GM21390 (cell line): Measurements from ENCODE around the gene LRRC49.
"Not testable (repeated sequence)": the region's sequence is repeated elsewhere in the genome, so short reads cannot be mapped to it uniquely, and the experiment has no call there.

ENCODE experiments used
- ATAC-seq: cut with Tn5 transposase; IDR thresholded peaks from one replicate; pipeline ENCODE4 v1.9.1; 2021; ENCODE audit not compliant: unreplicated experiment

The LRRC49 gene, protein sequence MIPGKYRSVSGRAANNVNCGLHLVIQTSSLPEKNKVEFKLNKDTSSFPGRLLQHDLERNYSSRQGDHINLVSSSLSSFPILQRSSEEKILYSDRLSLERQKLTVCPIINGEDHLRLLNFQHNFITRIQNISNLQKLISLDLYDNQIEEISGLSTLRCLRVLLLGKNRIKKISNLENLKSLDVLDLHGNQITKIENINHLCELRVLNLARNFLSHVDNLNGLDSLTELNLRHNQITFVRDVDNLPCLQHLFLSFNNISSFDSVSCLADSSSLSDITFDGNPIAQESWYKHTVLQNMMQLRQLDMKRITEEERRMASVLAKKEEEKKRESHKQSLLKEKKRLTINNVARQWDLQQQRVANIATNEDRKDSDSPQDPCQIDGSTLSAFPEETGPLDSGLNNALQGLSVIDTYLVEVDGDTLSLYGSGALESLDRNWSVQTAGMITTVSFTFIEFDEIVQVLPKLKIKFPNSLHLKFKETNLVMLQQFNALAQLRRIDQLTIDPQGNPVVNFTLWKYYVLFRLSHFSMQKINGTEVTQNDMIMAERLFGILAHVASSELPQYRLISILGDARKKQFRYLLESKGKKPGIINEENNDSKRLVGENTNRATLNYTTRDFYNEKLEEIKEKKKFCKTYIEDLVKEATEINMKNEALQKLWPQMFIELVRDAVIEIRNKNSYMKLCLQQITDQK

DNA sequence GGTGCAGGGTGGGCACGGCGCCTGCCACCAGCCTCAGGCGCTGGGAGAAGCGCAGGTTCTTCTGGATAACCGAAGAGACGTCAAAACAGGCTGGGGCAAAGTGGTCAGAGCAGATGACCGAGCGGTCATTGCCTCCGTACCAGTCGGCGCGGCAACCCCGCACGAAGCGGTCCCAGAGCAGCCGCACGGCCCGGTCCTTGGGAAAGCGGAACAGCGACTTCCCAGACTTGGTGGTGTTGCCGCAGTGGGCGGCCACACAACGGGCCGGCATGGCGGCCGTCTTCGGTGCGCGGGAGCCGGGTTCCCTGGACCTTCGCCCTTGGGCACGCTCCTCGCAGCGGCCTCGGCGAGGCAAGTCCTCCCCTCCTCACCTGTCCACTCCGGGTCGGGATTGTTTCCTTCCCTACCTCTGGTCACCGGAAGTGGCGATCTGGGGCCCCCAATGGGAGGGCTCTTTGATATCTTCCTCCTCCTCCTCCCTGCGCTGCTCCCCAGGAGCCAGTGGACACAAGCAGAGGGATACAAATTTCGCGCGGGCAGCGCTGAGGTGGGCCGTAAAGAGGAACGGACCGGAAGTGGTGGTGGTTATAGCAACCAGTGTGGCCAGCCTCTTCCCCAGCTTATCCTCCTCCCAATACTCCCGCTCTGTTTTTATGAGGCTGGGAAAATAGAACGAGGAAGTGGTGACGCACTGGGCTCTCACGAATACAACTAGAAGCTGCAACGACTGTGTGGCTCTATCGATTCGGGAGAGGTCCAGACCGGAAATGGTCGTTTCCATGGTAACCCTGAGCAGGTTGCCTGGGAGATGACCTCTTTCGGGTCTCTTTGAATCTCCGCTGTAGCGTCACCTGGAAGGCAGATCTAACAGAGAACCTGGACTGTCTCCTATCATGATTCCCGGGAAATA, at the start of gene LRRC49, which contains the start of gene THAP10:
LRRC49 (plus strand) TSS at position 825 of the 910 bp plus-strand sequence; CDS start at position 894, 69 bp downstream.
THAP10 (minus strand) TSS at position 432 of the 910 bp plus-strand sequence; CDS start at position 271, 161 bp downstream.
- ATAC-seq, result peak; percentile 86

DNA sequence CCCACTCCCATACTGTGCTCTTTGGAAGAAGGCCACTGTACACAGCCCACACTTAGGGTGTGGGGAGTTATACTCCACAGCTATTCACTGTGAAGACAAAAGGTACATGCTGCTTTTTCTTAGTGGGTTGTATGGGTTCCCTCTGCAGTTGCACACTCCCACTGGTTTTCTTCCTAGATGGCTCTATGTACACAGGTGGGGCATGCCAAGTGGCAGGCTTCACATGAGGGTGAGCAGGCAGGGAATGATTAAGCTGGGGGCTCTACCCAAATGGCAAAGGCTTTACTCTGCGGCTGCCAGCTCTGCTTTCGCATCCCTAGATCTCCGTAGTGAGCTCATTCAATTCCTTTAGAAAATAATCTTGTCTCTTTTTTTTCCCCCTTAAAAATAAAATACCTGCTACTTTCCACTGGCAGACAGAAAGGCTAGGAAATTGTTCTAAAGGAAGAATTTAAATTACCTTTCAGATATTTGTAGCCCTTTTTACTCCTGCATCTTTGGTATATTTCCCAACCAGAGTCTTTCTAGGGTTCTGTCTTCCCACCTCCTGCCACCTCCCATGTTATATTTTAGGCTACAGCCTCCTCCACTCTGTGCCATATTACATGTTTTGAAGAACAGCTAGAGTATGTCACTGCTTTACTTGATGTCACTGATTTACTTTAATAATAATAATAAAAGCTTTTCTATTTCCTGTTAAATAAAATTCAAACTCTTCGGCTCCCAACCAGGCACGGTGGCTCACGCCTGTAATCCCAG, 46.8 kb upstream of the LRRC49 start:
- no peak for ATAC-seq

DNA sequence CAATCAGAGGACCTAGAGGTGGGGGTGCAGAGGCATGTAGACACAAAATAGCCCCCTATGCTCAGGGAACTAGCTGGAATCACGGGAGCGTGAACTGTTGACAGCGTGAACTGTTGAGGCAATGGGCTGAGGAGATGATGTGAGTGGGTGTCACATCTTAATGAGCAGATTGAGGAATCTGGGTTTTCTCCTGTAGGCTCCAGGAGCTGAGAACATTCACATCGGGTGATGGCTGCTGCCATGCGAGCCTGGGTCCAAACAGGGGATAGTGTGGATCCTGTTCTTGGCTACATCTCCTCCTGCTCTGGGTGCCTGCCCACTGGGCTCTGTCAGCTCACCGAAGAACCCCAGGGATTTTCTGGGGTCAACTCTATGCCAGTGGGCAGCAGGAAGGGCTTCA, 40.7 kb upstream of the LRRC49 start:
- no peak for ATAC-seq

DNA sequence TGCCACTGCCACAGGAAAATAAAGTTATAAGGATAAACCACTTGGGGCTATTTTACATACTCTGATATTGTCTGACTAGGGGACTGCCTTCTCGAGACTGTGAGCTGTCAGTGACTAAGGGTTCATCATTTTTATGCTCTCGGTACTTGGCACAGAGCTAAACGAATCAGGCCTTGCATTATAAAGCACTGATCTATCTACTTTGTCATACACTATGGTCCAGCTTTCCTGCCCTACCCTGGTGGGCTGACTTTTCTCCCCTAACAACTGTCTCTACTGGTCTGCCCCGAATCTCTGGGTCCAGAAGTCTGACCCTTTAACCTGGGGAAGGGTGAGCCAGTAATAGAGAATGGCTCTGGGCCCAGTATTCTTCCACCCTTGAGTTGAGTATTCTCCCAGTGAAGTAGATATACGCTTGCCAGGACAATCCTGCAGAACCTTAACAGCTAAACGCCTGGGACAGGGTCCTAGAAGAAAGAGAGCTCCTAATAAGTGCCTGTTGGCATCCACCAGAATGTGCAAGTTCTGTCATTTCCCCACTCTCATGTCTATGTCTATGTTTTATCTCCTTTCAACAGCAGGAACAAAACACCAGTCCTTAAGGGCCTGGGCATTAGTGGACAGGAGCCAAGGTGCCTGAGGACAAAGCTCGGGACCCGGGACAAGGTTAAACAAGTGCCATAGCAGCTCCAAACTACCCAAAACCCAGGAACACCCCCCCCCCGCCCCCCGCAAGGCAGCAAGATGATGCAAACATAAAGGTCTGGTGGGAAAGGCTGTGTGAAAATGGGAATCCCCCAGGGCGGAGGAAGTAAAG, 39.9 kb upstream of the LRRC49 start:
- no peak for ATAC-seq

DNA sequence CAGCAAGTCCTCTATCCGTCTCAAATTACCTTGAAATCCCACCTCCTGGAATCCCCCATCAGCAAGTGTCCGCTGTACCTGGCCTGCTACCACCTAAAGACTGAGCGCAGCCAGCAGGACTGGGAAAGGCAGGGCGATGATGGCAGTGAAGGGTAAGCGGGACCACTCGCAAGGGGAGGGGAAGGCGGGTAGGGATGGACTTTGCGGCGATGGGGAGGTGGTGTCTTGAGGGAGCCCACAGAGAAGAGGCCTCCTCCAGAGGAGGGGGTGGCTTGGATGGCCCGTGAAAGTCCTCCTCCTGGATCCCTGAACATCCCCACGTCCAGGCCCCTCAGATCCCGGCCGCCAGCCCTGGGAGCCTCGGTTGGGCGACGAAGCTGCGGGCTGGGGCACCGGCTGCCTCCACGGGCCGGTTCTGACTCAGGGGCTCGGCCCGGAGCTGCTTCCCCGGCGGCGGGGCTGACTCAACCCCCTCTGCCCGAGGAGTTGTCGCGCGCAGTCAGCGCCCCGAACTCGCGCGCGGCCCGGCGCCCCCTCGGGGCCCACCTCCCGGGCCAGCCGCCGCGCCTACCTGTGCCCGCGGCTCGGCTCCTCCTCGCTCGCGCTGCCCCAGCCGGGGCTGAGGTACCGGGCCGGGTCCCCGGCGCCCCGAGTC, 39.2 kb upstream of the LRRC49 start:
- no peak for ATAC-seq

DNA sequence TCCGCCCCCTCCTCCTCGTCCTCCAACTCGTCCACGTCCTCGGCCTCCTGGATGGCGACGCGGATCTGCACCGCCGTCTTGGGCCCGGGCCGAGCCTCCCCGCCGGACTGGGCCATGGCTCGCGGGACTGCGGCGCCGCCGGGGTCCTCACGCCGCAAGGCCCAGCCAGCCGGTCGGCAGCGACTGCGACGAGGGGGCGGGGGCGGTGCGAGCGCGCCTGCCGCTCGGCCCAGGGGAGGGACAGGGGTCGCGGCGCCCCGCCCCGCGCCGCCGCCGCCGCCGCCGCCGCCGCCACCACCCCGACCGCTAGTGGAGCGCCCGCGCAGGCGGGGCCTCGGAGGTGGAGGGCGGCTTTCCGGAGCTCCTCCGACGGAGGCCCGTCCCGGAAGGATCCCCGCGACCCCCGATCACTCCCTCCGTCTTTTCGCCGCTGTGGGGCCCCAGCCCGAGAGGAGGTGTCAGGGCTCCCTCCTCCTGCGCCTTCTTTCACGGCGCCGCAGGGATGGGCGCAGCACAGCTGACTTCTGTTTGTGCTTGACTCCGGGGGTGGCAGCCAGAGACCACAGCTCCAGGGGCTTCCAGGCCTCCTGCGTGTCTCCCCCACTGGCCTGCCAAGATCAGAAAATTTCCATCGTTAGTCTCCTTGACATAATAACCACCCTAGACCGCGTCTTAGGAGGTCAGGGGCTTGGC, 38.5 kb upstream of the LRRC49 start, which contains the start of gene LARP6:
LARP6 (minus strand) TSS at position 185 of the 693 bp plus-strand sequence; CDS start at position 116, 69 bp downstream.
- no peak for ATAC-seq

DNA sequence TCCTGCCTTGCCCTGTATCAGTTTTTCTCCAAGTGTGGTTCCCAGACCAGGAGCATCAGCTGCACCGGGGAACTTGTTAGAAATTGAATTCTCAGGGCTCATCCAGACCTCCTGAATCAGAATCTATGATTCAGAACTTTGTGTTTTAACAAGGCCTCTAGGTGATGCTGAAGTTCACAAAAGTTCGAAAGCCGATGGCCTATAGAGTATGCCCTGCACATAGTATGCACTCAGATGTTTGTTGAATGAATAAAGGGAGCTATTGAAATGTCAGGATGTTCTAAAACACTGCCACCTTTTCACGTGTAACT, 38.0 kb upstream of the LRRC49 start:
- ATAC-seq, result no peak

DNA sequence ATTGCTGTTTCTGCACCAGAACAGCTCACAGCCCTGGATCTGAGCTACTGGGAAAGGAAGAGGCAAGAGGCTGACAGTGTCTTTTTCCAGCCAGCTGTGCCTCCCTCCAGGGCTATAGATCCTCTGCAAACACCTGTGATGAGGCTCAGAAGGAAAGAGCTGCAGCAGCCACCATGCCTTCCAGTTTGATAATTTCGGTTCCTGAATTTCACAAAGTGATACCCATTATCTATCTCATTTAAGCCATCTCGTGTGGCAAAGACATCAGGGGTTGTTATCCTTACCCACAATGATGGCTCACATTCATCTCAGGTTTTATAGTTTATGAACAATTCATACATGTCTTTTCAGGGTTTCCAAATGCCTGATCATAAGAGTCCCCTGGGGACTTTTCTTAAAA, 36.9 kb upstream of the LRRC49 start:
- no peak for ATAC-seq

DNA sequence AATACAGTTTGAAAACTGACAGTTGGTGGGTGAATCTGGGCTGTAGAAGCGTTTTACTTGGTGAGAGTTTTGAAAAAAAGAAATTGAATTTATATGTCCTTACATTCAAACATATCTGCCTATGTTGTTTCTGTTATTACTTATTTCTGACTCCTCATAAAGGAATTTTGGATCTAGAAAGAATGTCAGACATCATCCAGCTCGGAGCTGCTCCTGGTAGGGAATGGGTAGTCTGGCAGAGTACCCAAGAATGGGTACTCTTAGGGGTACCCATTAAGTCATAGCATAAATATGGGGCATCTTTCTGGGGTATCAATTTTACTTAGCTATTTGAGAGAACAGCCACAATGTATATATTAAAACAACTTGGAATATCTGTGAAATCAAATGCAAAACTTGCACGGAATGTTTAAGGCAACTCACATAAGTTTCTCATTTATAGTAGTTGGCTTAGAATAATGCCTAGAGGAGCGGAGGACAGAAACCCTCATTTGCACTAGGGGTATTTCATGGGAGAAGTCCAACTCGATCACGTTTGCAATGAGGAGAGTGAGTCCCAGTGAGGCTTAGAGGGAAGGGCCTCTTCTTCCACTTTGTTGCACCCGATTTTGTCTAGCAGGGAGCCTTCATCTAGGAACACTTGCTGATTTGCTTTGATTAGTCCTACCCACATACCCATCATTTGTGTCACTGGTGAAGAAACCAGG, 36.3 kb upstream of the LRRC49 start:
- no peak for ATAC-seq

DNA sequence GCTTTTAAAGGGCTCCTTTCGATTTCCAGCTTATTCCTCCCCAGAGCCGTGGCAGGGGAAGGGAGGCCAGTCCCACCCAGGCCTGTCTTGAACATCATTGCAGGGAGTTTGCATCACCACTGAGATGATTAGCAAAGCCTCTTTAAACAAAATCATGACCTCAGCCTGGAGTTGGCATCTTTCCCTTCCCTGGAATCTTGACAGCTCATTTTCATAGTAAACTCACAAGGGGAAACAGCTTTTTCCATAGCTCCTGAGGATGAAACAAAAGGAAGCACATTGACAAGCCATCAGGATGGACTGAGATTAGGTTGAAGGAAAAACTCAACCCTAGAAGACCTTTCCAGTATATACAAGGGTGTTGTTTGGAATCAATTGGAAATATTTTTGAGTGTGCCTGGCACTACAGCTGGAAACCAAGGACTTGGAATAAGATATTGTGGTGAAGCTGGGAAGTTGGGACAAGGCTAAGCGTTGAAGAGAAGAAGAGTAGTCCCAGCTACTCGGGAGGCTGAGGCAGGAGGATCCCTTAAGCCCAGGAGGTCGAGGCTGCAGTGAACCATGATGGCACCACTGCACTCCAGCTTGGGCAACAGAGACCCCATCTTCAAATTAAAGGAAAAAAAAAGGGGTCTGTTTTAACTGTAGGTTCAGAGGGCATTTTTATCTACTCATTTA, 35.6 kb upstream of the LRRC49 start:
- ATAC-seq, result no peak

DNA sequence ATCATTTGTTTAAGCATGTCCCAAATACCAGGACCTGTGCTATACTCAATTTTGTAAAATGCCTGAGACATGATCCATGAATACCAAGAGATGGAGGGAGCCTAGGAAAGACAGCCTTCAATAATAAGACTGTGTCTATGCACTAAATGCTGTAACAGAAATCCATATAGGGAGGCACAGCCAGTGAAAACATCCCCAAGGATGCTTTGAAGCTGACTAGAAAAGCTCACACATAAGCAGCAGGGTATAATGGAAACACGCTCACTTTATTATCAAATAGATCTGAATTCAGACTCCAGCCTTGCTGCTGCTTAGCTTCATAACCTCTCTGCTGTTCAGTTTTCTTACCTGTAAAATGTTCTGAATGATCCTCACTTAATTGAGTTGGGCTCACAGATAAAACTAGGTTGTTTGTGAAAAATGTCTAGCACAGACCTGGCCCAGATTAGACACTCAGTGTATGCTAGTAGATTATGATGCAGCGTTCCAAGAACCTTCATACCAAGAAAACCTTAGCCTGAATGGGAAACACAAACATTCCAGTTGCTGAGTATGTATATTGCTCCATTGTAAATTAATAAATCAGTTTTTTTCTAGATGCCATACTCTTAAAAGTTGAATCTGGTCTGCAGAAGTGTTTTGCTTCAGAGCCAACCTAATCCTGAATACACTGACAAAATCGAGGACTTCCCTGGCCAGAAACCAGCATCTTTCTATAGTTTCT, 34.9 kb upstream of the LRRC49 start:
- ATAC-seq, result no peak

DNA sequence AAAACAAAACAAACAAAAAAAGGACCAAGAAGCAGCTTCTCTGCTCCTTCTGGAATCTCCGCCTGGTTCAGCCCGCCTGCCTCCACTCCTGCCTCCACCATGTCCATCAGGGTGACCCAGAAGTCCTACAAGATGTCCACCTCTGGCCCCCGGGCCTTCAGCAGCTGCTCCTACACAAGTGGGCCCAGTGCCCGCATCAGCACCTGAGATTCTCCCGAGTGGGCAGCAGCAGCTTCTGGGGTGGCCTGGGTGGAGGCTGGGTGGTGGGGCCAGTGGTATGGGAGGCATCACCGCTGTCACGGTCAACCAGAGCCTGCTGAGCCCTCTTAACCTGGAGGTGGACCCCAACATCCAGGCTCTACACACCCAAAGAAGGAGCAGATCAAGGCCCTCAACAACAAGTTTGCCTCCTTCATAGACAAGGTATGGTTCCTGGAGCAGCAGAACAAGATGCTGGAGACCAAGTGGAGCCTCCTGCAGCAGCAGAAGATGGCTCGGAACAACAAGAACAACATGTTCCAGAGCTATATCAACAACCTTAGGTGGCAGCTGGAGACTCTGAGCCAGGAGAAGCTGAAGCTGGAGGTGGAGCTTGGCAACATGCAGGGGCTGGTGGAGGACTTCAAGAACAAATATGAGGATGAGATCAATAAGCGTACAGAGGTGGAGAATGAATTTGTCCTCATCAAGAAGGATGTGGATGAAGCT, 33.9 kb upstream of the LRRC49 start:
- not testable (repeated sequence) for ATAC-seq

DNA sequence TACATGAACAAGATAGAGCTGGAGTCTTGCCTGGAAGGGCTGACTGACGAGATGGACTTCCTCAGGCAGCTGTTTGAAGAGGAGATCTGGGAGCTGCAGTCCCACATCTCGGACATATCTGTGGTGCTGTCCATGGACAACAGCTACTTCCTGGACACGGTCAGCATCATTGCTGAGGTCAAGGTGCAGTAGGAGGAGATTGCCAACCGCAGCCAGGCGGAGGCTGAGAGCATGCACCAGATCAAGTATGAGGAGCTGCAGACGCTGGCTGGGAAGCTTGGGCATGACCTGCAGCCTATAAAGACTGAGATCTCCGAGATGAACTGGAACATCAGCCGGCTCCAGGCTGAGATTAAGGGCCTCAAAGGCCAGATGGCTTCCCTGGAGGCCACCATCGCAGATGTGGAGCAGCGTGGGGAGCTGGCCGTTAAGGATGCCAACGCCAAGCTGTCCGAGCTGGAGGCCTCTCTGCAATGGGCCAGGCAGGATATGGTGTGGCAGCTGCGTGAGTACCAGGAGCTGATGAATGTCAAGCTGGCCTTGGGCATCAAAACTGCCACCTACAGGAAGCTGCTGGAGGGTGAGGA, 33.2 kb upstream of the LRRC49 start:
- no peak for ATAC-seq

DNA sequence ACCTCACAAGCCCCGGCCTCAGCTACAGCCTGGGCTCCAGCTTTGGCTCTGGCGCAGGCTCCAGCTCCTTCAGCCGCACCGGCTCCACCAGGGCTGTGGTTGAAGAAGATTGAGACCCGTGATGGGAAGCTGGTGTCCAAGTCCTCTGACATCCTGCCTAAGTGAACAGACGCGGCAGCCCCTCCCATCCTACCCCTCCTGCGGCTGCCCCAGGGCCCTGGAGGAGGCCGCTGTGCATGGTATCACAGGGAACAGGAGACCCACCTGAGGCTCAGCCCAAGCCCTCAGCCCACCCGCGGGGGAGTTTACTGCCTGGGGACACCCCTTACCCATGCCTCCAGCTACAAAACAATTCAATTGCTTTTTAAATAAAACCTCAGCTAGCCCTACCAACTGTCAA, 32.6 kb upstream of the LRRC49 start:
- ATAC-seq, result no peak

DNA sequence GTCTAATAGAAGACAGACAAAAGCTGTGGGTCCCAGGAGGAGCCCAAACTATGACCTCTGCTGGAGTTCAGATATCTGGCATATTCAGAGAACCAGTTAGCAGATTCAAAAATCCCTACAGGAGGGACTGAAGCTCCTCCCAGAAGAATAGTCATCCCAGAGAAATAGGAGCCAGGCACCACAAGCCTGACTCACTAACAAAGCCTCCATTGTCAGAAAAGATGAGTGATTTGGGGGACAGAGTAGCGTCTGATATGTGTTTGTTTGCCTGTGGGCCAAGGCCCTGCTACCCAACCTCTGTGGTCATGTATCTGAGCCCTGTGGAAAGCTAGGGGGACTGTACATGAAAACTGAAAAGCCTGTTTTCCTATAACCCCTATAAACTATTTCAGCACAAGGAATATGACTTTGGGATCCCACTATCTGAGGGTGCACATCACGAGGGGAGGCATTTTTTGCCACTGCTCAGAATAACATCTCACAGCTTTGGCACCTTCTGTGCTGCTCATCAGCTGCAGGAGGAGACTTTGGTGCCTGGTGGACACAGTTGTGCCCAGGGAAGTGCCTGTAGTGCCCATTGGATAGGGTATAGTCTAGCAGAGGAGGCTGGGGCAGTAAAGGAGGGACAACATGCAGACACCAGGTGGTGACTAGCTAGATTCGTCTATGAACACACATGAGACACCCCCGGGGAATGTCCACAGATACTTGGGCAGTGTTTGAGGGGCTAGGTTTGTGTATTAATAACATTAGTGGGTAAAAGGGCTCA, 29.0 kb upstream of the LRRC49 start:
- ATAC-seq, result no peak
